ENCODE measurements around the gene CMC4.

DNA sequence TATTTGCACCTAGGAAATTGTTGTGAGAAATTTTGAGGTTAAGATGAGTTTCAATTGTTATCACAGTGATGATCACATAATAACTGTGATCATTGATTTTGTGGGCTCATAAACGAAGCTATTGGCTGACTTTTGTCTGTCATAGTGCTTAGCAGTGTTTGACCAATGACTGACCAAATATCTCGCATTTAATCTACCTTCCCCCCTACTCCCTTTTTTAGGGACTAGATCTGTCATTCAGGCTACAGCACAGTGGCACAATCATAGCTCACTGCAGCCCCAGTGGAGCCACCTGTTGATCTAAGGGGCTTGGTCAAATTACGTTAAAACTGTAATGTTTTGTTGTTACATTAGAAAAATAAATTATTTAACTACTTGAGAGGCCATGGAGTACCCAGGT, 42.8 kb downstream of the CMC4 start:
- TF ChIP-seq POLR2A (IDR thresholded peaks at IDR 0.05; ENCODE audit: low read length) (no peak), GATA1 (IDR thresholded peaks at IDR 0.05; ENCODE audit: low read depth, low read length) (no peak)

Data from erythroblast (primary cell).